Colonic mucosa (tissue), 4 donors: Measurements from ENCODE around the gene TIMELESS. TPM values are rescaled to one million over a fixed set of nuclear protein-coding genes. Genes with fewer than 3 reads are reported as not detected.
"Not testable (repeated sequence)": the region's sequence is repeated elsewhere in the genome, so short reads cannot be mapped to it uniquely, and the experiment has no call there.

ENCODE experiments used
- DNase-seq: peaks from one replicate; pipeline ENCODE4 v3.0.0-alpha.2; 2020
- H3K27ac ChIP-seq: fragments of 200-600 bp; one replicate; pipeline ENCODE4 v1.8.0; 2021
- H3K27me3 ChIP-seq: fragments of 200-600 bp; one replicate; pipeline ENCODE4 v1.8.0; 2021
- H3K36me3 ChIP-seq: fragments of 200-600 bp; one replicate; pipeline ENCODE4 v1.8.0; 2021
- H3K4me1 ChIP-seq: fragments of 200-600 bp; one replicate; pipeline ENCODE4 v1.8.0; 2021; ENCODE audit warnings: mild to moderate bottlenecking
- H3K4me3 ChIP-seq: fragments of 200-600 bp; one replicate; pipeline ENCODE4 v1.8.0; 2021
- H3K9ac ChIP-seq, 2 donors: one replicate each; pipeline ENCODE4 v1.7.0; 2013; ENCODE audit warnings: control low read depth in 2 of 2, low read depth in 2 of 2, low read length in 2 of 2
- H3K9me3 ChIP-seq: fragments of 200-600 bp; one replicate; pipeline ENCODE4 v1.8.0; 2021
- intact Hi-C: fragments of 100-400 bp; cut with DNase I; formaldehyde crosslinking; loops from one replicate; pipeline ENCODE4 v1.14.1; 2022
- total RNA-seq, 2 donors: library from RNA; stranded (reverse); fragmentation: NEBNext Ultra II Directional in 1 of 2; extraction: Animal tissue kit (Norgen Biotek cat#: 25700) in 1 of 2; gene quantifications; one replicate each; pipeline ENCODE4 v1.2.1, GENCODE V29; 2021
- TF ChIP-seq, protein P1 (sequence below): fragments of 200-600 bp; IDR thresholded peaks from one replicate; pipeline ENCODE4 v1.8.0; 2022; ENCODE audit warnings: antibody characterized with exemption, mild to moderate bottlenecking
- donor health status: healthy.
- donor health status: DM: no; HTN: no; CAD: no.
- donor health status: DM: no; HTN: no; CAD: no.

Gene TIMELESS
- total RNA-seq, 2 donors from 2014 or later: 9.1 to 36.4 TPM

DNA sequence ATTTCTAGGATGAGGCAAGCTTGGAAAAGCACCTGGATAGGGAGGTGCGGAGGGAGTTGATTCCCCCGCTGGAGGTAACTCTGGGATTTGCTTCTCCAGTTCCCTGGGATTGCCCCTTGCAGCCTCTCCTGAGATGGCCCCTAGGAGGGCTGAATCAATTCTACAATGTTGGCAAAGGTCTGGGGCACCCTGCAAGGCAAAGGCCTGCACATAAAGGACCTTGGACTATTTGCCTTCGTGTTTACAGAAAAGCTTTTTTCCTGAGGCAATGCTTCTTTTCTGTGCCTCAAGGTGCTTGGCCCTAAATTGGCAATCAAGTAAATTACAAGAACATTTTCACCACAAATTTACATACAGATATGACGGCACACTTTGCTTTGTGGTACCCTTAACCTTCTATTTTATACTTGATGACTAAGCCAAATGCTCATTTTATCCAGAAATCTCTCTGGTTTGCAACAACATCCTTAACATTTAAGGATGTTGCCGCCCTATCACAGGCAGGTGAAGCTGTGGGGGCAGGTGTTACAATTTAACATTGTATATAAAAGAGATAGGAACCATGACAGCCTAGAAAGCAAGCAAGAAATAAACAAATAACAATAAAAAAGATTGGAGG lies 40.3 kb downstream of the TIMELESS start:
- no peak for DNase-seq
- H3K9me3 ChIP-seq: no peaks in the 10 kb centered on the region
- TF ChIP-seq, protein P1, sequence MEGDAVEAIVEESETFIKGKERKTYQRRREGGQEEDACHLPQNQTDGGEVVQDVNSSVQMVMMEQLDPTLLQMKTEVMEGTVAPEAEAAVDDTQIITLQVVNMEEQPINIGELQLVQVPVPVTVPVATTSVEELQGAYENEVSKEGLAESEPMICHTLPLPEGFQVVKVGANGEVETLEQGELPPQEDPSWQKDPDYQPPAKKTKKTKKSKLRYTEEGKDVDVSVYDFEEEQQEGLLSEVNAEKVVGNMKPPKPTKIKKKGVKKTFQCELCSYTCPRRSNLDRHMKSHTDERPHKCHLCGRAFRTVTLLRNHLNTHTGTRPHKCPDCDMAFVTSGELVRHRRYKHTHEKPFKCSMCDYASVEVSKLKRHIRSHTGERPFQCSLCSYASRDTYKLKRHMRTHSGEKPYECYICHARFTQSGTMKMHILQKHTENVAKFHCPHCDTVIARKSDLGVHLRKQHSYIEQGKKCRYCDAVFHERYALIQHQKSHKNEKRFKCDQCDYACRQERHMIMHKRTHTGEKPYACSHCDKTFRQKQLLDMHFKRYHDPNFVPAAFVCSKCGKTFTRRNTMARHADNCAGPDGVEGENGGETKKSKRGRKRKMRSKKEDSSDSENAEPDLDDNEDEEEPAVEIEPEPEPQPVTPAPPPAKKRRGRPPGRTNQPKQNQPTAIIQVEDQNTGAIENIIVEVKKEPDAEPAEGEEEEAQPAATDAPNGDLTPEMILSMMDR: no peak
- intact Hi-C loops: no loop called here
- H3K4me1 ChIP-seq: no peaks in the 10 kb centered on the region
- no peaks in the 10 kb centered on the region for H3K27me3 ChIP-seq
- H3K4me3 ChIP-seq: no peak overlapping the region
- H3K9ac ChIP-seq: no peak overlapping the region
- no peaks in the 10 kb centered on the region for H3K36me3 ChIP-seq
- H3K27ac ChIP-seq: no peak overlapping the region

DNA sequence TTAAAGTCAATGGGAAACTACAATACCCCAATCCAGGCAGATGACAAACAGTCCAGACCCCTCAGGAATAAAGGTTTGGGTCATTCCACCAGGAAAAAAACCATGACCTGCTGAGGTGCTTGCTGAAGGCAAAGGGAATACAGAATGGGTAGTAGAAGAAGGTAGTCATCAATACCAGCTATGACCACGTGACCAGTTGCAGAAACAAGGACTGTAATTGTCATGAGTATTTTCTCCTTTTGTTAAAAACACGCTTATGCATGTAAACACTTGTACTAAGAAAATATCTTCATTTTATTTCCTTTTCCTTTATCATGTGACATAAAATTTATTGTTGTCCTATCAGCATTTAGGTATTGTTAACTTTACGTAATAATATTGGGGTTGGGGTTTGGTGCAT lies 45.0 kb downstream of the TIMELESS start:
- H3K4me1 ChIP-seq, intact Hi-C loops, H3K4me3 ChIP-seq, H3K9ac ChIP-seq, H3K9me3 ChIP-seq, DNase-seq, H3K27ac ChIP-seq, H3K27me3 ChIP-seq, H3K36me3 ChIP-seq: not testable (repeated sequence)

DNA sequence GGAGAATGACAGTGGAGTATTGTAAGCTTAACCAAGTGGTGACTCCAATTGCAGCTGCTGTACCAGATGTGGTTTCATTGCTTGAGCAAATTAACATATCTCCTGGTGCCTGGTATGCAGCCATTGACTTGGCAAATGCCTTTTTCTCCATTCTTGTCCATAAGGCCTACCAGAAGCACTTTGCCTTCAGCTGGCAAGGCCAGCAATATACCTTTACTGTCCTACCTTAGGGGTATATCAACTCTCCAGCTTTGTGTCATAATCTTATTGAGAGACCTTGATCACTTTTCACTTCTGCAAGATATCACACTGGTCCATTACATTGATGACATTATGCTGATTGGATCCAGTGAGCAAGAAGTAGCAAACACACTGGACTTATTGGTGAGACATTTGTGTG lies 47.6 kb downstream of the TIMELESS start:
- H3K4me1 ChIP-seq, H3K4me3 ChIP-seq, DNase-seq, H3K27me3 ChIP-seq, intact Hi-C loops, H3K36me3 ChIP-seq, H3K9ac ChIP-seq, H3K9me3 ChIP-seq, H3K27ac ChIP-seq: not testable (repeated sequence)

DNA sequence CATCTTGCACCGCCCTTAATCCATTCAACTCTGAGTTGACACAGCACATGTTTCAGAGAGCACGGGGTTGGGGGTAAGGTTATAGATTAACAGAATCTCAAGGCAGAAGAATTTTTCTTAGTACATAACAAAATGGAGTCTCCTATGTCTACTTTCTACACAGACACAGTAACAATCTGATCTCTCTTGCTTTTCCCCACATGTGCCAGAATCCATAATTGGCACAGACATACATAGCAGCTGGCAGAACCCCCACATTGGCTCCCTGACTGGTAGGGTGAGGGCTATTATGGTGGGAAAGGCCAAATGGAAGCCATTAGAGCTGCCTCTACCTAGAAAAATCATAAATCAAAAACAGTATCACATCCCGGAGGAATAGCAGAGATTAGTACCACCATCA lies 48.1 kb downstream of the TIMELESS start:
- intact Hi-C loops, H3K9me3 ChIP-seq: not testable (repeated sequence)

DNA sequence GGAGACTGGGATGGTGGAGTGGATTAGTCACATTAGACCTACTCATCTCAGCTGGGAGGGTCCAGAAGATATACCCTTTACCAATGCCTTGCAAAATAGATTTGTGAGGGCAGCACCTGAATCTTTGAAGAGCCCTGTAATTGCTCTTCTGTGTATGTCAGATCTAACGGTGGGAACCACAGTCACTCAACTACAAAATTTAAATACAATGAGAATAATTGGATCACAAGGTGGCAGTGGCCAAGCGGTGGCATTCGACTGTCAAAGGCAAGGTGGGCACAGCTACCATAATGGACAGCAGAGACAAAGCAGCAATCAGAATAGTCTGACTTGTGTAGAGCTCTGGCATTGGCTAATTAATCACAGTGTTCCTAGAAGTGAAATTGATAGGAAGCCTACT lies 49.8 kb downstream of the TIMELESS start:
- H3K27me3 ChIP-seq, intact Hi-C loops, DNase-seq, H3K36me3 ChIP-seq, H3K4me1 ChIP-seq, H3K4me3 ChIP-seq, H3K9ac ChIP-seq, H3K9me3 ChIP-seq, H3K27ac ChIP-seq: not testable (repeated sequence)

More for the DNA sequence above, 48.1 kb downstream of the TIMELESS start:
- not testable (repeated sequence) for H3K9ac ChIP-seq, H3K27me3 ChIP-seq, H3K4me1 ChIP-seq, DNase-seq, H3K4me3 ChIP-seq, H3K27ac ChIP-seq, H3K36me3 ChIP-seq

DNA sequence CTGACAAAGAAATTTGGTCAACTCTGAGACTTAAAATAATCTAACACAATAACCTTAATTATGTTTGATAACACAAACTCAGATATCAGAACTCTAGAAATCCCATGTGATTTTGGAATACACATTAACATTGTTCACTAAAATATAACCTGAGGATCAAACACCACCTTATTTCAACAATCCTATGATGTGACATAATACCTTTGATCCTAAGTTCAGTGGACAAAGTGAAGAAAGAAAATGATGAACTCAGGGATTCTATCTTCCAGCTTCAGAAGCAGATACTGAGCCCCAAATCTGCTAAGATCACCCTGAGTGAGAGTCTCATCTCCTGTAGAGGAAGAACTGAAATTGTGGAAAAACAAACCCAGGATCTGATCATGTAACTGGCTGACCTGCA lies 50.9 kb downstream of the TIMELESS start:
- no peaks in the 10 kb centered on the region for H3K4me1 ChIP-seq
- no peak overlapping the region for H3K27ac ChIP-seq
- intact Hi-C loops: no loop called here
- no peaks in the 10 kb centered on the region for H3K36me3 ChIP-seq
- DNase-seq: no peak
- no peaks in the 10 kb centered on the region for H3K27me3 ChIP-seq
- no peaks in the 10 kb centered on the region for H3K9me3 ChIP-seq
- TF ChIP-seq, protein P1: no peak
- H3K9ac ChIP-seq: no peak overlapping the region
- no peak overlapping the region for H3K4me3 ChIP-seq

DNA sequence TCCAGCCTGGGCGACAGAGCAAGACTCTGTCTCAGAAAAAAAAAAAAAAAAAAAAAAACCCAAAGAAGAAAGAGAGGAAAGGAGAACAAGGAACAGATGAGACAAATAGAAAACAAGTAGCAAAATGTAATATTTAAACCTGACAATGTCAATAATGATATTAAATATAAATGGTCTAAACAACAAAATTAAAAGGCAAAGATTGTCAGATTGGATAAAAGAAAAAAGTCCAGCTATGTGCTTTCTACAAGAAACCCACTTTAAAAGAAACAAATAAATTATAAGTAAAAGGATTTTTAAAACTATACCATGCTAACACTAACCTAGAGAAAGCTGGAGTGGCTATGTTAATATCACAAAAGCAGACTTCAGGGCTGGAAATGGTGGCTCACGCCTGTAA lies 56.9 kb downstream of the TIMELESS start:
- H3K36me3 ChIP-seq: no peaks in the 10 kb centered on the region
- no peak overlapping the region for H3K27ac ChIP-seq
- no peak overlapping the region for H3K9ac ChIP-seq
- no peak for DNase-seq
- H3K27me3 ChIP-seq: no peaks in the 10 kb centered on the region
- intact Hi-C loops: no loop called here
- no peak overlapping the region for H3K4me3 ChIP-seq
- no peaks in the 10 kb centered on the region for H3K9me3 ChIP-seq
- H3K4me1 ChIP-seq: no peaks in the 10 kb centered on the region
- TF ChIP-seq, protein P1: no peak
